GM19193 (cell line): ENCODE data around the gene PATJ.

Experiments
- POLR2A ChIP-seq: IDR thresholded peaks from 4 replicates; pipeline ENCODE4 v1.6.1; 2011; ENCODE audit not compliant: insufficient read depth, insufficient read length; ENCODE audit errors: extremely low read depth

PATJ gene

GRCh38 chr1:61743716-61744580 is 1.7 kb downstream of the PATJ start:
- no peak for TF ChIP-seq POLR2A

GRCh38 chr1:61746813-61747212 is 4.5 kb downstream of the PATJ start:
- TF ChIP-seq POLR2A: no peak

DNA sequence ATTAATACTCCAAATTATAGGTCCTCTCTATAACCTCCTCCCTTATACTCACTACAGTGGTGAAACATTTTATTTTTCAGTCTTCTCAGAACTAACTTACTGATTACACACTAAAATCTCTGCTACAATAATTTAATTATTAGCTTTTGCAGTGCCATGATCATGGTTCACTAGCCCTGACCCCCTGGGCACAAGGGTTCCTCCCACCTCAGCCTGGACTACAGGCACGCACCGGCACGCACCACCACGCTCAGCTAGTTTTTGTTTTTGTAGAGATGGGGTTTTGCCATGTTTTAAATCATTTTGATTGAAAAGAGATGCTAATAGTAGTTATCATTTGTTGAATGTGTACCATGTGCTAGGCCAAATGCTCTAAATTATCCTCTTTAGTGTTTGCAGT is 6.3 kb downstream of the PATJ start:
- no peak for TF ChIP-seq POLR2A

- TF ChIP-seq POLR2A: no peak
Observed at GRCh38 chr1:61749574-61749973, 7.3 kb downstream of the PATJ start.

DNA sequence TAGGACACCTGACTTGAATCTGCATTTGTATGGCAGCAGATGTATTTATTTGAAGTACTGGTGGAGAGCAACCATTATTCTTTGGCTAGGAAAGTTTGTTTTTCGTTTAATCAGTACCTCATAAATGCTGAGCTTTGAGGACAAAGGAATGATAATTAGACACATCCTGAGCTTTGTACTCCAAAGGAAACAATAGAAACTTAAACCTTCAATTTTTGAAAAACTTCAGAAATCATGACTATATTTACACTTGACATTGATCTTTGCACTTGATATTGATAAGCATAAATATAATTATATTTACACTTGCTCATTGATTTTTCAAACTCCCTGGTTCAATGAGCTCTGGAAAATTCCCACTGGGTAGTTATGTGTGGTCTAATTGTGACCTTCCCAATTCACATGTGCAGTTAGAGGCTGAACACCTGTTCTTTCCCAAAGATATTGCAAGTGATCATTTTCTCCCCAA is 10.7 kb downstream of the PATJ start:
- no peak for TF ChIP-seq POLR2A

DNA sequence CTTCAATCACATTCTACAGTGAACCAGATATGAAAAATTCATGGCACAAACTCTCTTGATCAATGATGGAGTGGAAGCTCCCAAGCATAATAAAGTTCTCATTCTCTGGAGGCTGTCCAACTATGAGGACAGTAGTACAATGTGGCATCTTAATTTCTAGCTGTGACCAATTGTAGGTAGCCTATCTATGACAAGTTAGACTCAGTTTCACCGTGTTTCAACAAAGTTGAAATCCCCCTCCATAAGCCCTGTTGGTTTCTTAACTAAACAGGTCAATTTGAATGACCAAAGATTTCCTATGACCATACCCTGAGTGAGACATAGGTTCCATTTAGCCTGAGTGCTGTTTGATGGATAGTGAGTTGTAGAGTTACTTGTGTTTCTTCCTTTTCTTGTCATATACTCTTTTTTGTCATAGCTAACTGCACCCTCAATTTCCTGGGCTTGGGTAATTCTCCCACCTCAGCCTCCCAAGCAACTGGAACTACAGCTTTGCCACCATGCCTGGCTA is 11.8 kb downstream of the PATJ start:
- no peak for TF ChIP-seq POLR2A

DNA sequence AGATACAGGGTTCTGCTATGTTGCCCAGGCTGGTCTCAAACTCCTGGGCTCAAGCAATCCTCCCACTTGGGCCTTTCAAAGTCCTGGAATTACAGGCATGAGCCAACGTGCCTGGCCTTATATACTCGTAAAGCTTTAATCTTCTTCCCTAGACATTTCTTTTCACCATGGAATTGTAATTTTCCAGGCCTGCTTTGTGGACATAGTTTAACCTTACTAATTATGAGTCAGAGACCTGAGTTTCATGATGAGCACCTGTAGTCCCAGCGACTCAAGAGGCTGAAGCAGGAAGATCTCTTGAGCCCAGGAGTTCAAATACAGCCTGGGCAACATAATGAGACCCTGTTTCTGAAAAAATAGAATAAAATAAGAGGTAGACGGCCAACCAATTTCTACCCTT is 12.3 kb downstream of the PATJ start:
- TF ChIP-seq POLR2A: no peak

- TF ChIP-seq POLR2A: no peak
Observed at GRCh38 chr1:61756773-61757172, 14.5 kb downstream of the PATJ start.

- no peak for TF ChIP-seq POLR2A
Observed at GRCh38 chr1:61757950-61758349, 15.7 kb downstream of the PATJ start.

GRCh38 chr1:61770131-61770530 is 27.9 kb downstream of the PATJ start:
- no peak for TF ChIP-seq POLR2A

DNA sequence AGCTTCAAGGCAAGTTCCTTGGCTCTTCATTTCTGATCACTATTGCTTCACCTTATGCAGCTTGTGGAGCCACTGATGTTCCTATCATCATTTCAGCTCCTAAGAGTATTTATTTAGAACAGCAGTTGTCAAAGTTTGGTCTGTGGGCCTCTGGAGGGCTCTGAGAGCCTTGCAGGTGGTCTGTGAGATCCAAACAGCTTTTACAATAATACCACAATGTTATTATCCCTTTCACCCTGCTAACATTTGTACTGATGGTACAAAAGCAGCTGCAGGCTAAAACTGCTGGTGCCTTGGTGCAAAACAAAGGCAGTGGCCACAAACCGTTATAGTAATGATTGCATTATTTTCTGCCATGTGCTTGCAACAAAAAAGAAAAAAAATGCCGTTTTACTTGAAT is 33.8 kb downstream of the PATJ start:
- TF ChIP-seq POLR2A: no peak

GRCh38 chr1:61779231-61779630 is 37.0 kb downstream of the PATJ start:
- no peak for TF ChIP-seq POLR2A

- TF ChIP-seq POLR2A: no peak
Observed at GRCh38 chr1:61781151-61781550, 38.9 kb downstream of the PATJ start.

- no peak for TF ChIP-seq POLR2A
Observed at GRCh38 chr1:61782771-61783170, 40.5 kb downstream of the PATJ start.

DNA sequence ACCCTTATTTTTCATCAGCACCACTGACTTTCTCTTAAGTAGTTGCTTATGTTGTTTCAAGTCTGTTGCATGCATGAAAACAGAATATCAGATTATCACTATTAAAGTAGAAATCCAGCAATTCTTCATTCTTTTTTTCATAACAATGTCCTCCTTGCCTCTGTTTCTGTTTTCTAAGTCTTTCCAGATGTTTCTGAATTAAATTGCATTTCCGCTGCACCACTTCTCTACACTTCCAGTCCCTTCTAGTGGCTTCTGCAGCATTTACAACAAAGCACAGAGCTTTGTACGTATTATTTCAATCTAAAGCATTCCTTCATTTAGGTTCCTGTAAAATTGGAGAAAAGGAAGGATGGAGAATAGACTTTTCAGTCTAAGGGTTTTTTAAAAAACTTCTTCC is 42.4 kb downstream of the PATJ start:
- TF ChIP-seq POLR2A: no peak

GRCh38 chr1:61790837-61791236 is 48.6 kb downstream of the PATJ start:
- no peak for TF ChIP-seq POLR2A

DNA sequence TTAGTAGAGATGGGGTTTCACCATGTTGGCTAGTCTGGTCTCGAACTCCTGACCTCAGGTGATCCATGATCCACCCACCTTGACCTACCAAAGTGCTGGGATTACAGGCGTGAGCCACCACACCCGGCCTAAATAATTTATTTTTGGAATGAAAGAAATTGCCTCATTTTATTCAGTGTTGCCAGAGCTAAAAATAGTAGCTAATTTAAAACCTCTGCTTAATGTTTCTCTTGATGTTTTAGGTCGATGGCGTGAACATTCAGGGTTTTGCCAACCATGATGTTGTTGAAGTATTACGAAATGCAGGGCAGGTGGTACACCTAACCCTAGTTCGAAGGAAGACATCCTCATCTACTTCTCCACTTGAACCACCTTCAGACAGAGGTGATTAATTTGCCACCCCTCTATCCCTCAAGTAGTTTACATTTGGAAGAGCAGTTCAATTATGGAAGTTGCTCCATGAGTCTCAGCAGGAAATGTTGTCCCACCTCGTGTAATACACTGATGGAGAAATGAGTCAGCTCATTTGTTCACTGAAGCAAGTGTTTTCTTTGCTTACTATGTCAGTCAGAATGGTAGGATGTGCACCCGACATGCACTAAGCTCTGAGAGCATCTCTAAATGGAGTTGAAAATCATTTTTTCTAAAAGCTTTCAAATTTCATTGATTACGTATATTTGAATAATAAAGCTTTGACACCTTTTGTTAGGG is 54.9 kb downstream of the PATJ start:
- TF ChIP-seq POLR2A: no peak

- no peak for TF ChIP-seq POLR2A
Observed at GRCh38 chr1:61807606-61808140, 65.4 kb downstream of the PATJ start.
